Measurements from ENCODE around the gene PTPRN2. TPM values are rescaled to one million over a fixed set of nuclear protein-coding genes. Genes with fewer than 3 reads are reported as not detected.
"Not testable (repeated sequence)": the region's sequence is repeated elsewhere in the genome, so short reads cannot be mapped to it uniquely, and the experiment has no call there.

The PTPRN2 gene
- polyA plus RNA-seq, 3 donors from 2014 or later: 1.9 to 3.7 (median 2.2) TPM

- no peak for DNase-seq
- Mint-ChIP-seq H3K27me3 (ENCODE audit: low read depth in 3 of 3) (peaks cover 3 to 11% (median 6%) of the 10 kb centered on the region in 3 donors), H3K9me3 (peaks cover 0 to 17% (median 2%) of the 10 kb centered on the region in 6 donors), H3K36me3 (no peaks in the 10 kb centered on the region), H3K4me1 (no peaks in the 10 kb centered on the region), H3K27ac (no peak overlapping the region), H3K4me3 (no peak overlapping the region)
Observed at GRCh38 chr7:158317238-158318205, 270.1 kb downstream of the PTPRN2 start.

GRCh38 chr7:158316466-158317031 is 271.1 kb downstream of the PTPRN2 start:
- Mint-ChIP-seq H3K4me3 (no peak overlapping the region), H3K9me3 (peaks cover 0 to 20% (median 8%) of the 10 kb centered on the region in 6 donors), H3K36me3 (no peaks in the 10 kb centered on the region), H3K27me3 (ENCODE audit: low read depth in 3 of 3) (peaks cover 3 to 9% (median 8%) of the 10 kb centered on the region in 3 donors), H3K27ac (no peak overlapping the region), H3K4me1 (peaks cover 0 to 1% of the 10 kb centered on the region in 2 donors)
- no peak for DNase-seq

GRCh38 chr7:158315881-158316280 is 271.7 kb downstream of the PTPRN2 start:
- no peak overlapping the region for H3K4me3 Mint-ChIP-seq
- H3K9me3 Mint-ChIP-seq: peaks cover 0 to 21% (median 8%) of the 10 kb centered on the region in 6 donors
- peaks cover 0 to 1% of the 10 kb centered on the region in 2 donors for H3K4me1 Mint-ChIP-seq
- no peak overlapping the region for H3K27ac Mint-ChIP-seq
- peaks cover 3 to 8% (median 8%) of the 10 kb centered on the region in 3 donors for H3K27me3 Mint-ChIP-seq (ENCODE audit: low read depth in 3 of 3)
- H3K36me3 Mint-ChIP-seq: no peaks in the 10 kb centered on the region
- DNase-seq: no peak

- Mint-ChIP-seq H3K27me3 (ENCODE audit: low read depth in 3 of 3) (peaks cover under 1 to 8% (median 5%) of the 10 kb centered on the region in 3 donors), H3K9me3 (peaks cover 0 to 21% (median 8%) of the 10 kb centered on the region in 6 donors)
Observed at GRCh38 chr7:158315326-158315725, 272.3 kb downstream of the PTPRN2 start.

GRCh38 chr7:158314394-158314793 is 273.2 kb downstream of the PTPRN2 start:
- H3K27ac Mint-ChIP-seq: no peak overlapping the region
- no peak for DNase-seq
- no peak overlapping the region for H3K4me3 Mint-ChIP-seq
- peaks cover 2 to 29% (median 8%) of the 10 kb centered on the region in 6 donors for H3K9me3 Mint-ChIP-seq
- no peaks in the 10 kb centered on the region for H3K36me3 Mint-ChIP-seq
- peaks cover 0 to 1% of the 10 kb centered on the region in 2 donors for H3K4me1 Mint-ChIP-seq
- H3K27me3 Mint-ChIP-seq (ENCODE audit: low read depth in 3 of 3): peaks cover 0 to 7% (median 7%) of the 10 kb centered on the region in 3 donors

More at GRCh38 chr7:158315326-158315725, 272.3 kb downstream of the PTPRN2 start:
- no peak for DNase-seq
- Mint-ChIP-seq H3K36me3 (no peaks in the 10 kb centered on the region), H3K4me1 (peaks cover 0 to 1% of the 10 kb centered on the region in 2 donors), H3K27ac (no peak overlapping the region), H3K4me3 (no peak overlapping the region)

- no peak for DNase-seq
- peaks cover 0 to 8% (median 7%) of the 10 kb centered on the region in 3 donors for H3K27me3 Mint-ChIP-seq (ENCODE audit: low read depth in 3 of 3)
- H3K4me1 Mint-ChIP-seq: peaks cover 0 to 1% of the 10 kb centered on the region in 2 donors
- no peak overlapping the region for H3K4me3 Mint-ChIP-seq
- no peak overlapping the region for H3K27ac Mint-ChIP-seq
- peaks cover 2 to 29% (median 8%) of the 10 kb centered on the region in 6 donors for H3K9me3 Mint-ChIP-seq
- H3K36me3 Mint-ChIP-seq: no peaks in the 10 kb centered on the region
Observed at GRCh38 chr7:158313931-158314330, 273.7 kb downstream of the PTPRN2 start.

GRCh38 chr7:158312789-158313188 is 274.8 kb downstream of the PTPRN2 start:
- Mint-ChIP-seq H3K4me1 (peaks cover 0 to 1% of the 10 kb centered on the region in 2 donors), H3K27me3 (ENCODE audit: low read depth in 3 of 3) (peaks cover 0 to 10% (median 9%) of the 10 kb centered on the region in 3 donors), H3K36me3 (peaks cover 0 to 4% (median 0%) of the 10 kb centered on the region in 3 donors), H3K9me3 (peaks cover 3 to 30% (median 14%) of the 10 kb centered on the region in 6 donors), H3K4me3 (no peak overlapping the region), H3K27ac (no peak overlapping the region)
- DNase-seq: no peak

GRCh38 chr7:158311791-158312190 is 275.8 kb downstream of the PTPRN2 start:
- no peak for DNase-seq

GRCh38 chr7:158310924-158311666 is 276.5 kb downstream of the PTPRN2 start:
- DNase-seq: no peak
- no peak overlapping the region for H3K27ac Mint-ChIP-seq
- H3K4me3 Mint-ChIP-seq: no peak overlapping the region
- peaks cover 0 to 7% (median 6%) of the 10 kb centered on the region in 3 donors for H3K27me3 Mint-ChIP-seq (ENCODE audit: low read depth in 3 of 3)
- H3K9me3 Mint-ChIP-seq: peaks cover 5 to 39% (median 27%) of the 10 kb centered on the region in 6 donors
- H3K4me1 Mint-ChIP-seq: peaks cover 0 to 1% of the 10 kb centered on the region in 2 donors
- peaks cover 0 to 4% (median 0%) of the 10 kb centered on the region in 3 donors for H3K36me3 Mint-ChIP-seq

More at GRCh38 chr7:158311791-158312190, 275.8 kb downstream of the PTPRN2 start:
- Mint-ChIP-seq H3K4me3 (no peak overlapping the region), H3K36me3 (peaks cover 0 to 4% (median 0%) of the 10 kb centered on the region in 3 donors), H3K4me1 (peaks cover 0 to 1% of the 10 kb centered on the region in 2 donors), H3K9me3 (peaks cover 5 to 35% (median 23%) of the 10 kb centered on the region in 6 donors), H3K27ac (no peak overlapping the region), H3K27me3 (ENCODE audit: low read depth in 3 of 3) (peaks cover 0 to 7% (median 7%) of the 10 kb centered on the region in 3 donors)

- peaks cover 0 to 1% of the 10 kb centered on the region in 2 donors for H3K4me1 Mint-ChIP-seq
- H3K4me3 Mint-ChIP-seq: no peak overlapping the region
- H3K36me3 Mint-ChIP-seq: peaks cover 0 to 4% (median 0%) of the 10 kb centered on the region in 3 donors
- no peak for DNase-seq
- peaks cover 0 to 6% (median 4%) of the 10 kb centered on the region in 3 donors for H3K27me3 Mint-ChIP-seq (ENCODE audit: low read depth in 3 of 3)
- peaks cover 5 to 39% (median 28%) of the 10 kb centered on the region in 6 donors for H3K9me3 Mint-ChIP-seq
- no peak overlapping the region for H3K27ac Mint-ChIP-seq
Observed at GRCh38 chr7:158309868-158310763, 277.5 kb downstream of the PTPRN2 start.

GRCh38 chr7:158308001-158308400 is 279.6 kb downstream of the PTPRN2 start:
- Mint-ChIP-seq H3K9me3 (peaks cover 5 to 32% (median 27%) of the 10 kb centered on the region in 6 donors), H3K27me3 (ENCODE audit: low read depth in 3 of 3) (peaks cover 0 to 6% (median 4%) of the 10 kb centered on the region in 3 donors), H3K27ac (no peak overlapping the region), H3K4me1 (peaks cover 0 to 1% of the 10 kb centered on the region in 2 donors), H3K36me3 (peaks cover 0 to 4% (median 0%) of the 10 kb centered on the region in 3 donors), H3K4me3 (no peak overlapping the region)
- no peak for DNase-seq

- DNase-seq; H3K27ac Mint-ChIP-seq; H3K4me3 Mint-ChIP-seq; H3K27me3 Mint-ChIP-seq (ENCODE audit: low read depth in 3 of 3); H3K36me3 Mint-ChIP-seq; H3K4me1 Mint-ChIP-seq: not testable (repeated sequence)
- peaks cover 3 to 23% (median 15%) of the 10 kb centered on the region in 6 donors for H3K9me3 Mint-ChIP-seq
Observed at GRCh38 chr7:158304072-158304471, 283.6 kb downstream of the PTPRN2 start.
